GM18873 (cell line): Measurements from ENCODE around the gene MED9.
"Not testable (repeated sequence)": the region's sequence is repeated elsewhere in the genome, so short reads cannot be mapped to it uniquely, and the experiment has no call there.

Source experiments
- ATAC-seq: cut with Tn5 transposase; IDR thresholded peaks from one replicate; pipeline ENCODE4 v1.9.1; 2021; ENCODE audit warnings: mild to moderate bottlenecking, moderate library complexity, moderate number of reproducible peaks; ENCODE audit not compliant: unreplicated experiment, low FRiP score

MED9 gene

GRCh38 chr17:17476865-17477467 is at the start of gene MED9:
Gene MED9 (plus strand): TSS chr17:17477000. CDS start chr17:17477042, 42 bp downstream.
- peak; percentile 64 for ATAC-seq

- ATAC-seq: no peak
These were observed 47.6 kb upstream of the MED9 start for GRCh38 chr17:17429222-17429621.

GRCh38 chr17:17430924-17431323 is 45.9 kb upstream of the MED9 start:
- not testable (repeated sequence) for ATAC-seq

- no peak for ATAC-seq
These were observed 45.2 kb upstream of the MED9 start for GRCh38 chr17:17431605-17432004.

- ATAC-seq: no peak
These were observed 43.6 kb upstream of the MED9 start for GRCh38 chr17:17433000-17433703.

GRCh38 chr17:17434477-17434876 is 42.3 kb upstream of the MED9 start:
- no peak for ATAC-seq

- ATAC-seq: no peak
These were observed 41.5 kb upstream of the MED9 start for GRCh38 chr17:17435323-17435722.

- no peak for ATAC-seq
These were observed 39.3 kb upstream of the MED9 start for GRCh38 chr17:17437461-17437860.

GRCh38 chr17:17437893-17438292 is 38.9 kb upstream of the MED9 start:
- ATAC-seq: no peak

- no peak for ATAC-seq
These were observed 36.6 kb upstream of the MED9 start for GRCh38 chr17:17440010-17440843.

GRCh38 chr17:17440938-17441675 is 35.7 kb upstream of the MED9 start:
- no peak for ATAC-seq

GRCh38 chr17:17443173-17443572 is 33.6 kb upstream of the MED9 start:
- no peak for ATAC-seq

- no peak for ATAC-seq
These were observed 31.4 kb upstream of the MED9 start for GRCh38 chr17:17445296-17445924.

GRCh38 chr17:17445925-17446665 is 30.7 kb upstream of the MED9 start:
- no peak for ATAC-seq

- ATAC-seq: no peak
These were observed 30.1 kb upstream of the MED9 start for GRCh38 chr17:17446666-17447155.

GRCh38 chr17:17447264-17447663 is 29.5 kb upstream of the MED9 start:
- ATAC-seq: no peak

- no peak for ATAC-seq
These were observed 28.7 kb upstream of the MED9 start for GRCh38 chr17:17448076-17448475.

- no peak for ATAC-seq
These were observed 28.1 kb upstream of the MED9 start for GRCh38 chr17:17448723-17449122.

- no peak for ATAC-seq
These were observed 23.7 kb upstream of the MED9 start for GRCh38 chr17:17453088-17453487.
